Inflammatory macrophage (primary cell): ENCODE data around the gene SLC4A2.

Experiments used
- DNase-seq, 2 donors: peaks; one replicate each; pipeline ENCODE4 v3.0.0-alpha.2; 2020 to 2022

Gene SLC4A2

GRCh38 chr7:151095828-151096475 lies 36.6 kb downstream of the SLC4A2 start:
- no peak for DNase-seq

DNA sequence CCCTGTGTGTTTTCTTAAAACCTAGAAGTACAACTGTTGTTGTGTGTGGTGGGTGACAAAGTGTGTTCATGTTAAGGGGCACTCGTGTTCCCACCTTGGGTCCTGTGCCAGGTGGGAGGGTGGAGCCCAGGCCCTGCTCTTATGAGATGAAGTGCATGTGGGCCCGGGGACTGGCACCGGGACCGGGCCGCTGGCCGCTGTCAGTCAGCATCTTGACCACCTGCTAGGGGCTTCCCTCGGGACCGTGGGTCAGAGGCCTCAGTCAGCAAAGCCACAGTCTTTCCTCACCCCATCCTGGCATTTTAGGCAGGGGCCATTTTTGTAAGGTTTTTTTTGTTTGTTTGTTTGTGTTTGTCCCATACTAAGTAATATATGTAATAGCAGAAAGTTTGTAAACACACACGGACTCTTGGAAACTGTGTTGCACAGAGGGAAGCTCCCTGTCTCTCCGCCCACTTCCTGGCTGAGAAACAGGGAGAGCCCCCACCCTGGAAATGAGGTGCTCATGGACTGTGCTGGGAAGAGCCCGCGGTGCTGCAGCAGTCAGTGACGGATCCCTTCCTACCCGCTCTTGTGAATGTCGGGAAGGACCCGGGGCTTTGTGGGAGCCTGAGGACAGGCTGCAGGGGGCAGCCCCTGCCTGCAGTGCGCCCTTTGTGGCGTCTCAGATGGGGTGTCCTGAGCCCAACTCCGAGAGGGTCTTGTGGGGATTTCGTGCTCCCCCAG lies 40.3 kb downstream of the SLC4A2 start:
- DNase-seq, result no peak

DNA sequence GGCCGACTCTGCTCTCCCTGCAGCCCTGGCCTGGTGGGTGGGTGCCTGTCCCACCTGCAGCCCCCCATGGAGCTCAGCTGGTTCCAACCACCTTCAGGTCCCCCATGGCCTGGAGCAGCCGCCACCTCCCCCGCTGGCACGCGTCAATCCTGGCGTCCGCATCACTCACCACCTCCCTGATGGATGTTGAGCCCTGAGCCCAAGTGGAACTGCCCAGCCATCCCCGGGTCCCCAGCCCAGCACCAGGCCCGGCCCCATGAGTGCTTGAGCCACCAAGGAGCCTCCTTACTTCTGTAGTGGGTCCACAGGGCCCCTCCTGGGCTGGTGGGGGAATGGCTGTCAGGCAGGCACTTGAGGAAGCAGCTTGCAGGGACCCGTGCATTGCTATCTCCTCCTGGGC lies 41.5 kb downstream of the SLC4A2 start:
- no peak for DNase-seq

DNA sequence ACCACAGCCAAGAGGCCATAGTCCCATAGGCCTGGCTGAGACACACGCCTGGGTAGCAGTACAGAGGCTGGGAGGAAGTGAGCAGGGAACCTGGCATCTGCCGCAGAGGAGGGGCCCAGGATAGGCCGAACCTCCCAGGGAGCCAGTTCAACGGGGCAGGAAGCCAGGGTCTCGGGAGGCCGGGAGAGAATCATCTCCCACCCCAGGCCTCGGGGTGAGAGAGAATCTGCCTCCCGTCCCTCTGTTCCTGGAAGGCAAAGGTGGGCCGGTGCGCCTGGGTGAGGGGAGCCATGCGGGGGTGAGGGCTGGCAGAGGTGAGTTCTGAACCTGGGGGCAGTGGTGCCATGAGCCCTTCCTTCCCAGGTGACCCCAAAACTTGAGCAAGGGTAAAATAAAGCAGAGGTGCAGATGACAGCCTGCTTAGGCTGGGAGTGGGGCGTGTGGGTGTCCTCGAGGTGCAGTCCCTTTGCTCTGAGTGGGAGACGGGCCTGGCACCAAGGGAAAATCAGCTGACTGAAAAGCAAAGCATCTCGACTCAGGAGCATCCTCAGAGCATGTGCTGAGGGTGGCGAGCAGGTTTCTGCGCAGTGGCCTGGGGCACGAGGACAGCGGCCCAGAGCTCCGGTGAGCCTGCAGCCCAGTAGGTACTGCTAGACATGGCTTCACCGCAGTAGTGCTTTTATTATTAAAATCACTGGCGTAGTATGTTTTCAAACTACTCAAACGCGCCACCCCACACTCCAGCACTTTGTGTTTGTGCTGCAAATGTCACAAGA lies 42.4 kb downstream of the SLC4A2 start:
- DNase-seq, result no peak

- no peak for DNase-seq
Measured at GRCh38 chr7:151102991-151103390, 43.6 kb downstream of the SLC4A2 start.

GRCh38 chr7:151103973-151104372 lies 44.6 kb downstream of the SLC4A2 start:
- DNase-seq, result no peak

DNA sequence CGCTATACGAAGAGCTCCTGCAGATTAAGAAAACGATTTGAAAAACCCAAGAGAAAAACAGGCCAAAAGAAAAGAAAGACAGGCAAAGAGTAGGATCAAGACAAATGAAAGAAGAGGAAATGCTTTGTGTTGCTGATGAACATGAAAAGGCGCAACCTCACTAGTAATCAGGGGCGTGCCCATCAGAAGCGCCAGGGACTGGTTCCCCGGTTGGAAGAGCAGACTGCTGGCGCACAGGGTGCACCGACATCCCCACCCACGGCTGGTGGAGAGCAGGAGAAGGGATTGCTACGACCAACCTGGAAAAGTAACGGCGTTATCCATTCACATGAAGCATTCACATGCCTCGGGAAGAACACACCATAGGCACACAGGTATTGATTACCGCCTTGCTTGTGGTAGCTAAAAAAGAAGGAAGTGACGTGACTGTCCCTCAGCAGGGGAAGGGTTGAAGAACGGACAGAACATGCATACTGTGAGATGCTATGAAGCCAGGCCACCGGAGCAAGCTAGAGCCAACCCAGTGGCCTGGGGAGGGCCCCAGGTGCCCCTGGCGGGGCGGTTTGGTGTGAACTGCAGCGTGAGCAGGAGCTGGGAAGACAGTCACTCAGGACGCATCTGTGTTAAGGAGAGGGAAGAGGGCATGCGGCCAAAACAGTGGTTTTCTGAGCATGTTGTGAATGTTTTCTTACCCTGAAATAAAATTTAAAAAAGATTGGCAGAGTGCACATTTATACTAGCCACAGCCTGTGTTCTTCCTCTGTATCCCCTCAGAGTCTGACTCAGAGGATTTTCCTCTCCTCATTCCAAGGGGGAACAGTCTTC lies 45.2 kb downstream of the SLC4A2 start:
- no peak for DNase-seq

DNA sequence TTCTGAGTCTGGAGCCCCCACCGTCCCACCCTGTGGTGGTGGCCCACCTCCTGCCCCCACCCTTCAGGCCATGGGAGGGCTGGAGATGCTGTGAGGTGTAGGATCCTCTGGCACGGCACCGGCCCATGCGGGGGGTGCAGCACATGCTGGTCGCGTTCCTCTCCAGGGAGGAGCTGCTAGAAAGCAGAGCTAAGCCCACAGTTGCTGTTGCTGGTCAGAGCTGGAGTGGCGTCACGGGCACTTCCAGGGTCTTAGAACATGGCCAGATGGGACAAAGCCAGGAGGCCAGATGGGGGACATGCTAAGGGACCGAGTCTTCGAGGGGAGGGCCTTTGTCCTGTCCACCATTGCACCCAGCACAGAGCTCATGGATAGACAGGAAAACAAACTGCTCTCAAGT lies 48.5 kb downstream of the SLC4A2 start:
- DNase-seq, result no peak

DNA sequence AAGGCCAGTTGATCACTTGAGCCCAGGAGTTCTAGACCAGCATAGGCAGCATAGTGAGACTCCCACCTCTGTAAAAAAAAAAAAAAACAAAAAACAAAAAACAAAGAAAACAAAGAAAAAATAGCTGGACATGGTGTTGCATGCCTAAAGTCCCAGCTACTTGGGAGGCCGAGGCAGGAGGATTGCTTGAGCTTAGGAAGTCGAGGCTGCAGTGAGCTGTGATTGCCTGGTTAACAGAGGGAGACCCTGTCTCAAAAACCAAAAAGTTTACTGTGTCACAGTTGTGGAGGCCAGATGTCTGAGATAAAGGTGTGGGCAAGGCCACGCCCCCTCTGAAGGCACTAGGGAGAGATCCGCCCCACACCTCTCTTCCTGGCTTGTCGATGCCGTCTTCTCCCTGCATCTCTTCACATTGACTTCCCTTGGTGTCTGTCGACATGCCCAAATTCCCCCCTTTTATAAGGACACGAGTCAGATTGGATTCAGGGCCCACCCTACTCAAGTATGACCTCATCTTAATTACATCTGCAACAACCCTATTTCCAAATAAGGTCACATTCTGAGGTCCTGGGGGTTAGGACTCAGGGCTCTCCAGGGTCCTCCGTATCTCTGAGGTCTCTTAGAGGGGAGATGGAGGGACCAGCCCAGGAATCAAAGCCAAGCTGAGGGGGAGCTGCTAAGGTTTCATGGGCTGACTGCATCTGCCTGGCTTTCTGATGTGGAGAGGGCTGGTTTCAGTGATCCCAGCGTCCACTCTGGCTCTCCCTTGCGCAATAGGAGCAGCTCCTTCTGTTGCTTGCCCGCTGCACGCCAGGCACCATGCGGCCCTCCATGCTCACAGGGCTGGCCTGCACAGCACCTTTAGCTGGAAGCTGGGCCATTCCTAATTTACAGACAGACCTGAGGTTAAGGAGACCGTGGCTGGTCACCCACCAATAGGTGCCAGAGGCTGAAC lies 50.0 kb downstream of the SLC4A2 start:
- DNase-seq, result no peak

DNA sequence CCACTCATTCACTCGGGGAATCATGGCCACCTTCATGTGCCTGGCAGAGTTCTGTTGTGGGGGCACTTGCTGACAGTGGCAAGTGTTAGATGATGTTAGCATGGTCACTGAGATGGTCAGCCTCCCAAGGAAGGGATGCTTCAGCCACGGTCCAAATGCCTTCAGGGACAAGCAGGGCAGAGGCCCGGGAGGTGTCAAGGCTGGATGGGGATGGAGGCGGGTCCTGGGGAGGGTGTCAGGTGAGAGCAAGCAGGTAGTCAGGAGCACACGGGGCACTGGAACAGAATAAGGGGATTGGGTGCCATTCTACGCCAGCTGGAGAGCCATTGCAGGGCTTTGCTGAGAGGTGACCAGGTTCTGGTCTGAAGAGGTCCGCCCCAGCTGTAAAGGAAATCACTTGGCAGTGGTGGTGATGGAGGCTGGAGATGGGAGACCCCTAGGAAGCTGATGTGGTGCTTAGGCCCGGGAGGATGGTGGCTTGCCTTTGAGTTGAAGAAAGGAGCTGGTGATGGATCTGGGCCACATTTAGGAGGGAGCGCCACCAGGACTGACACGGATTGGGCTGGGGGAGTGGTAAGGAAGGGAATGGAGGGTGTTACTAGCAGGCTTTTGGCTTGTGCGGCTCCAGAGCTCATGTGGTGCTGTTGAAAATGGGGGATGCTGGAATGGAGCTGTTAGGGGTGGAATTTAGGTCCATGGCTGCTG lies 51.0 kb downstream of the SLC4A2 start:
- no peak for DNase-seq

DNA sequence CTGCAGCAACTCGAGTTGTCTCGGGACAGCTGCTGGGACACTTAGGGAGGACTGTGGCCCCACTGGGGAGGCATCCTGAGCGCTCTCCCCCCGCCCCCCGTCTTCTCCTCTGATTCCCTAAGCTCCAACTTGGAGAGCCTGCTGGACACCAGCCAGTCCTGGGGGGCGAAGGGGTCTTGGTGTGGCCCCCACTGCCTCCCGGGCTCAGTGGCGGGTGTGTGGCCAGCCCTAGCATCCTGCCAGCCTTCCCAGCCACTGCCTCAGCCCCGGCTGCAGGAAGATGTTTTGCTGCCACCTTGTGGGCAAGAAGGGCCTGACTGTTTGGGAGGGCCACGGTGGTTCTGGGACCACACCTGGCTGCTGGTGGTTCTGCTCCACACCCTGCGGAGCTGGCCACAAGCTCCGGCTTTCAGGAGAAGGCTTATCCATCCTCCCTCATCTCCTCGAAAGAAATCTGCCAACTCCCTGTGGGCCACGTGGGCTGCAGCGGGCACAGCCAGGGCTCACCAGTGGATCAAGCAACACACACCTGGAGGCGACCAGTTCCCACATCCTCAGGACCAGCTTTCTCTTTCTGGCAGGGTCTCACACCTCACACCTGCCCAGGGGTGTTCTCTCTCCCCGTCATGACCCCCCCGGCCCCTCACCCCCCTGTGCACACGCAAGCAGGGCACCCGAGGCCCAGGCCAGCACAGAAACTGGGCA lies 51.7 kb downstream of the SLC4A2 start:
- peak; percentile 63 to 72 for DNase-seq

GRCh38 chr7:151113344-151114150 lies 54.2 kb downstream of the SLC4A2 start:
- no peak for DNase-seq

DNA sequence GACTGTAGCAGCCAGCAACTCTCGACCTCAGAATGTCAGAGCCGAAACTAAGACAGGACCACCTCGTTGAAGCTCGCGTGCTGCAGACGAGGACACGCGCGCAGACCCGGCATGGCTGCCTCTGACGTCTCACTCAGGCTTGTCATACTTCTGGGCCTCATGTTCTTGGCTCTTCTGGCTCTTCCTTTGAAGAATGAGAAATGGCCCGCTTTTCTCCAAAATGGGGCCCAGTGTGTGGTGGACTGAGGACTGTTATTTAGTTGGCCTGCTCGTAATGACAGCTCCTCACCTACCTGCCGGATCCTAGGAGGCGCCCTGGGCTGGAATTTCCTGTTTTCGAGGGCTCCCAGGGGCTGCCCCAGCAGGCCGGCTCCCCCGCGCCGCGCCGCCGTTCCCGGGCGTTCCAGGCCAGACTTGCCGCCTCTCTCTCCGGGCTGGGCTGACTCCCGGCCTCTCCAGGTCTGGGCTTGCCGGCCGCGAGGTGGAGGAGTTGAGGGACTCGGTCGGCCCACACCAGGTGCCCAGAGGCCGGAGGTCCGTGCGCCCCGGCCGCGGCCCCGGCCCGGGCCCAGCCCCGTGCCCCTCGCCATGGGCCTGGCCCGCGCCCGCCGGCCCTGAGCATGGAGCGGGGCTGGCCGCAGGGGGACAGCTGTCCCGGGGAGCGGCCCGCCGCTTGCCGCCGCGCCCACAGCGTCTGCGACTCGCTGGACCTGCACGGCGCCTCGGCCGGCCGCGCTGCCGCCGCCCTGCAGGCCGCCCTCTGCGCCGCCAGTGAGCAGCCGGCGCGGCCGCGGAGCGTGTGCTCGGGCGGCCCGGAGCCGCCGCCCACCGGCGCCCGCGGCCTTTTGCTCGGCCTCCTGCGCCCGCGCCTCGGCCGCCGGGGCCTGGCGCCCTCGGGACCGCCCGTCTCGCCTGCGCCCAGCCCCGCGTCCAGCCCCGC lies 55.0 kb downstream of the SLC4A2 start:
- DNase-seq, result peak in 1 of 2 donors; percentile 15

- peak; percentile 3 to 55 for DNase-seq
Measured at GRCh38 chr7:151115121-151115835, 55.9 kb downstream of the SLC4A2 start.

- DNase-seq, result no peak
Measured at GRCh38 chr7:151115836-151116418, 56.5 kb downstream of the SLC4A2 start.

GRCh38 chr7:151116603-151117440 lies 57.4 kb downstream of the SLC4A2 start:
- no peak for DNase-seq
